Right lobe of liver (tissue), 6 donors: ENCODE results near the gene TNFRSF1B. TPM values are rescaled to one million over a fixed set of nuclear protein-coding genes. Genes with fewer than 3 reads are reported as not detected.

Experiments
- ATAC-seq, 4 donors: fragments of 200-7000 bp; cut with Tn5 transposase; one replicate each; pipeline ENCODE4 v1.9.1; 2020; ENCODE audit warnings: mild to moderate bottlenecking in 4 of 4, moderate library complexity in 4 of 4
- DNase-seq, 3 donors: peaks; one replicate each; pipeline ENCODE4 v3.0.0-alpha.2; 2020
- H3K27ac ChIP-seq, 3 donors: fragments of 200-600 bp; one replicate each; pipeline ENCODE4 v1.8.0; 2022
- H3K27me3 ChIP-seq, 2 donors: fragments of 200-600 bp; one replicate each; pipeline ENCODE4 v1.8.0; 2022
- H3K36me3 ChIP-seq, 4 donors: fragments of 200-600 bp; sonication (generic) in 1 of 4; one replicate each; pipeline versions ENCODE4 v1.5.1 to v1.8.0; 2017 to 2022; ENCODE audit warnings: control low read depth in 1 of 4
- H3K4me1 ChIP-seq, 4 donors: fragments of 200-600 bp; sonication (generic) in 1 of 4; one replicate each; pipeline versions ENCODE4 v1.5.1 to v1.8.0; 2017 to 2022; ENCODE audit warnings: control low read depth in 1 of 4
- H3K4me3 ChIP-seq, 3 donors: fragments of 200-600 bp; one replicate each; pipeline ENCODE4 v1.8.0; 2022
- H3K9me3 ChIP-seq, 4 donors: fragments of 200-600 bp; sonication (generic) in 1 of 4; one replicate each; pipeline versions ENCODE4 v1.5.1 to v1.8.0; 2017 to 2022; ENCODE audit warnings: control low read depth in 1 of 4
- CTCF ChIP-seq, 4 donors: fragments of 200-600 bp in 3 of 4; fragments of 450-650 bp in 1 of 4; IDR thresholded peaks; one replicate each; pipeline versions ENCODE4 v1.5.1 to v1.8.0; 2016 to 2022; ENCODE audit warnings: antibody characterized with exemption in 4 of 4, mild to moderate bottlenecking in 2 of 4
- POLR2A ChIP-seq: fragments of 450-650 bp; IDR thresholded peaks from one replicate; pipeline ENCODE4 v1.6.1; 2017; ENCODE audit warnings: antibody characterized with exemption, mild to moderate bottlenecking
- WGBS: methylation state at CpG from one replicate; pipeline ENCODE4 v1.1.6; 2018; ENCODE audit warnings: low coverage, low lambda C conversion rate; ENCODE audit not compliant: insufficient coverage; ENCODE audit errors: missing lambda C conversion rate; 5-methylcytosine and 5-hydroxymethylcytosine counted together
- intact Hi-C, 2 donors: fragments of 100-400 bp; cut with DNase I; formaldehyde crosslinking; loops; one replicate each; pipeline versions ENCODE4 v1.11.2 to v1.14.1; 2022
- total RNA-seq, 6 experiments: library from RNA; depleted of rRNA in 2 of 6; stranded (reverse); fragments of >200 nt in 2 of 6; fragmentation: NEBNext Ultra II Directional in 3 of 6; extraction: Animal tissue kit (Norgen Biotek cat#: 25700) in 3 of 6; gene quantifications; one replicate each; pipeline versions ENCODE4 v1.1.0 to v1.2.4, GENCODE V29; 2016 to 2023
- donor health status: DM: no; HTN: yes; CAD: no.
- donor health status: DM: no; HTN: no; CAD: no.
- donor health status: DM: no; HTN: no; CAD: no.
- donor health status: DM: no; HTN: yes; CAD: no.
- donor health status: DM: no; HTN: yes; CAD: no.

The TNFRSF1B gene
- total RNA-seq, 6 experiments from 2014 or later: 12.9 to 56.9 (median 26.5) TPM

GRCh38 chr1:12163210-12163609 is 3.6 kb upstream of the TNFRSF1B start:
- 83% methylated on average over 8 of the region's 9 CpGs for WGBS
- peaks cover 3 to 20% (median 7%) of the 10 kb centered on the region in 4 donors for H3K4me1 ChIP-seq

GRCh38 chr1:12164210-12164609 is 2.6 kb upstream of the TNFRSF1B start:
- Histone ChIP-seq H3K4me3 (no peak overlapping the region), H3K9me3 (no peaks in the 10 kb centered on the region), H3K27me3 (no peaks in the 10 kb centered on the region), H3K36me3 (no peaks in the 10 kb centered on the region), H3K27ac (no peak overlapping the region), H3K4me1 (peaks cover 3 to 22% (median 5%) of the 10 kb centered on the region in 4 donors)
- ATAC-seq (no peak), DNase-seq (no peak)
- intact Hi-C loops: no loop called here
- 80% methylated on average over 1 of the region's 5 CpGs for WGBS
- TF ChIP-seq POLR2A: no peak

More at GRCh38 chr1:12163210-12163609, 3.6 kb upstream of the TNFRSF1B start:
- no peak for DNase-seq
- no peak for ATAC-seq
- Histone ChIP-seq H3K27me3 (no peaks in the 10 kb centered on the region), H3K9me3 (no peaks in the 10 kb centered on the region), H3K4me3 (no peak overlapping the region), H3K27ac (no peak overlapping the region), H3K36me3 (no peaks in the 10 kb centered on the region)
- TF ChIP-seq CTCF (IDR thresholded peaks at IDR 0.05): no peak
- TF ChIP-seq POLR2A: no peak
- intact Hi-C loops: no loop called here

DNA sequence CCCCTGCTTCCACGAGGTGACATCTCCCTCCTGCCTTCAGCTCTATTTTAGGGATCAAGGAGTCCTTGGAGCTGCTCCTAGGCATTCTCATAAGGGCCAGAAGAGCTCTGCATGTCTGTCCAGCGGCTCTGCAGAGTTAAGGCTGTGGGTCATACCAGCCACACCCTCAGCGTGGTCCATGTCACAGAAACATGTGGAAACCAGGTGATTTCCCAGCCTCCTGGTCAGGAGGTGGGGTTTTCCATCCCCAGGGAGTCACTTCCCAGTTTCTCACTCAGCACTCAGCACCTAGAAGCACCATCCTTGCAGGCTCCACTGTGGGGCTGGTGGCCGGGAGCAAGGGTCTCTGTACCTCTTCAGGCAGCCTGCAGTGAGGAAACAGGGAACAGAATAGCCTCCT is 1.4 kb upstream of the TNFRSF1B start:
- Histone ChIP-seq H3K9me3 (no peaks in the 10 kb centered on the region), H3K36me3 (no peaks in the 10 kb centered on the region), H3K4me1 (peaks cover 6 to 32% (median 9%) of the 10 kb centered on the region in 4 donors), H3K4me3 (no peak overlapping the region), H3K27ac (no peak overlapping the region), H3K27me3 (no peaks in the 10 kb centered on the region)
- TF ChIP-seq CTCF (IDR thresholded peaks at IDR 0.05) (no peak), POLR2A (no peak)
- ATAC-seq: no peak
- WGBS: no CpG with 5 or more reads among the region's 4 CpGs
- peak in 1 of 3 donors; percentile 26 for DNase-seq
- intact Hi-C loops: no loop called here

GRCh38 chr1:12167493-12168429 is 970 bp downstream of the TNFRSF1B start:
- H3K36me3 ChIP-seq: no peaks in the 10 kb centered on the region
- no peaks in the 10 kb centered on the region for H3K9me3 ChIP-seq
- H3K4me1 ChIP-seq: peaks cover 3 to 29% (median 14%) of the 10 kb centered on the region in 4 donors
- TF ChIP-seq POLR2A: no peak
- TF ChIP-seq CTCF (IDR thresholded peaks at IDR 0.05): no peak
- DNase-seq (peak in 1 of 3 donors; percentile 34), ATAC-seq (peak in 3 of 4 donors; percentile 2 to 4 (median 4))
- H3K4me3 ChIP-seq: peak overlapping the region; percentile 65 to 89 (median 82)
- no peaks in the 10 kb centered on the region for H3K27me3 ChIP-seq
- H3K27ac ChIP-seq: peak overlapping the region; percentile 96 to 99 (median 98)
- intact Hi-C loops: no loop called here
- WGBS: 0% methylated on average over 6 of the region's 33 CpGs
